HEK293 (cell line): ENCODE data around the gene RAB8A.

Source experiments
- CTCF ChIA-PET: fragments of 350-600 bp; formaldehyde crosslinking; extraction: SDS; loops from one replicate; lab custom pipeline; 2021; ENCODE audit warnings: antibody characterized with exemption; lab: Yijun Ruan, JAX
- POLR2A ChIA-PET: fragments of 300-600 bp; formaldehyde crosslinking; extraction: SDS; loops from one replicate; lab custom pipeline; 2020; ENCODE audit warnings: antibody characterized with exemption, inconsistent platforms; lab: Yijun Ruan, JAX
- H3K27ac ChIP-seq: fragments of 200-500 bp; sonication (Bioruptor generic); 2 replicates; pipeline ENCODE4 v1.5.1; 2014; ENCODE audit warnings: low read depth, low read length, control low read depth, inconsistent platforms; ENCODE audit errors: extremely low read depth
- H3K36me3 ChIP-seq, 2 experiments: fragments of 200-500 bp in 1 of 2; sonication (Bioruptor generic) in 1 of 2; 1 replicate in 1 of 2; 2 replicates in 1 of 2; pipeline ENCODE4 v1.5.1; 2014 to 2017; ENCODE audit warnings: inconsistent platforms in 2 of 2, low read length in 2 of 2; ENCODE audit not compliant: control insufficient read depth in 2 of 2, insufficient read depth in 1 of 2
- H3K4me1 ChIP-seq: fragments of 200-500 bp; sonication (Bioruptor generic); 2 replicates; pipeline ENCODE4 v1.5.1; 2014; ENCODE audit warnings: mild to moderate bottlenecking, low read length, inconsistent platforms; ENCODE audit not compliant: control insufficient read depth, insufficient read depth
- H3K4me3 ChIP-seq: 2 replicates; pipeline ENCODE4 v1.5.1; 2011; ENCODE audit warnings: low read depth, mild to moderate bottlenecking, control low read depth, low read length, moderate library complexity
- H3K9me3 ChIP-seq: fragments of 200-500 bp; sonication (Bioruptor generic); 2 replicates; pipeline ENCODE4 v1.5.1; 2014; ENCODE audit warnings: low read depth, low read length, inconsistent platforms; ENCODE audit not compliant: control insufficient read depth, insufficient read depth
- HOXD13 ChIP-seq: sonication (generic); formaldehyde crosslinking; IDR thresholded peaks from 2 replicates; pipeline ENCODE4 v1.8.0; 2022; ENCODE audit warnings: missing genetic modification reagents, borderline replicate concordance
- MZF1 ChIP-seq: fragments of 450-650 bp; formaldehyde crosslinking; IDR thresholded peaks from 2 replicates; pipeline ENCODE4 v1.5.1; 2017; ENCODE audit warnings: missing biosample characterization, missing genetic modification characterization, borderline replicate concordance
- YY1 ChIP-seq: fragments of 450-650 bp; formaldehyde crosslinking; IDR thresholded peaks from 2 replicates; pipeline ENCODE4 v1.5.1; 2018; ENCODE audit warnings: missing biosample characterization, missing genetic modification characterization
- ZNF23 ChIP-seq: fragments of 450-650 bp; formaldehyde crosslinking; IDR thresholded peaks from 2 replicates; pipeline ENCODE4 v1.5.1; 2016; ENCODE audit warnings: missing biosample characterization, missing genetic modification characterization, borderline replicate concordance
- ZNF24 ChIP-seq: fragments of 450-650 bp; formaldehyde crosslinking; IDR thresholded peaks from 2 replicates; pipeline ENCODE4 v1.5.1; 2016; ENCODE audit warnings: missing biosample characterization, missing genetic modification characterization
- ZNF501 ChIP-seq: fragments of 450-650 bp; formaldehyde crosslinking; IDR thresholded peaks from 2 replicates; pipeline ENCODE4 v1.5.1; 2016; ENCODE audit warnings: missing biosample characterization, missing genetic modification characterization
- ZNF529 ChIP-seq: fragments of 450-650 bp; formaldehyde crosslinking; IDR thresholded peaks from 2 replicates; pipeline ENCODE4 v1.5.1; 2017; ENCODE audit warnings: missing genetic modification characterization, missing biosample characterization; ENCODE audit not compliant: insufficient replicate concordance
- ZNF624 ChIP-seq: fragments of 450-650 bp; formaldehyde crosslinking; IDR thresholded peaks from 2 replicates; pipeline ENCODE4 v1.5.1; 2017; ENCODE audit warnings: missing biosample characterization, missing genetic modification characterization
- ZNF660 ChIP-seq: fragments of 450-650 bp; IDR thresholded peaks from 2 replicates; pipeline ENCODE4 v1.5.1; 2018; ENCODE audit warnings: missing biosample characterization, mild to moderate bottlenecking, missing genetic modification characterization
- ZNF664 ChIP-seq: fragments of 450-650 bp; formaldehyde crosslinking; IDR thresholded peaks from 2 replicates; pipeline ENCODE4 v1.5.1; 2016; ENCODE audit warnings: missing biosample characterization, missing genetic modification characterization
- ZNF701 ChIP-seq: fragments of 450-650 bp; formaldehyde crosslinking; IDR thresholded peaks from 2 replicates; pipeline ENCODE4 v1.5.1; 2016; ENCODE audit warnings: missing biosample characterization, missing genetic modification characterization
- ZNF707 ChIP-seq: fragments of 450-650 bp; formaldehyde crosslinking; IDR thresholded peaks from 2 replicates; pipeline ENCODE4 v1.5.1; 2016; ENCODE audit warnings: missing biosample characterization, missing genetic modification characterization
- TF ChIP-seq, protein P1 (sequence below): fragments of 450-650 bp; formaldehyde crosslinking; IDR thresholded peaks from 2 replicates; pipeline ENCODE4 v1.5.1; 2016; ENCODE audit warnings: missing biosample characterization, missing genetic modification characterization
- TF ChIP-seq, protein P2 (sequence below): fragments of 450-650 bp; formaldehyde crosslinking; IDR thresholded peaks from 2 replicates; pipeline ENCODE4 v1.5.1; 2016; ENCODE audit warnings: missing biosample characterization, missing genetic modification characterization
- TF ChIP-seq, protein P3 (sequence below): fragments of 450-650 bp; formaldehyde crosslinking; IDR thresholded peaks from 2 replicates; pipeline ENCODE4 v1.5.1; 2016; ENCODE audit warnings: missing biosample characterization, missing genetic modification characterization
- TF ChIP-seq, protein P4 (sequence below): fragments of 450-650 bp; formaldehyde crosslinking; IDR thresholded peaks from 2 replicates; pipeline ENCODE4 v1.5.1; 2016; ENCODE audit warnings: missing biosample characterization, missing genetic modification characterization

RAB8A gene

DNA sequence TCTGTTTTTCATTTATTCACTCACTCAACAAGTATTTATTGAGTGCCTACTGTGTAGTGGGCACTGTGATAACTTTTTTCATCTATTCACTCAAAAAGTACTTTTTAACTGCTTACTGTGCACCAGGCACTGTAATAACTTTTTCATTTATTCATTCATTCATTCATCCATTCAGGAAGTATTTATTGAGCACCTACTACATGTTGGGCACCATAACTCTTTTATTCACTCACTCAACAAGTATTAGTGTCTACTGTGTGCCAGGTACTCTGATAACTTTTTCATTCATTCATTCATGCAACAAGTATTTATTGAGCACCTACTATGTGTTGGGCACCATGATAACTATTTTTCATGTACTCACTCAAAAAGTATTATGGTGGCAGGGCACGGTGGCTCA is 54.7 kb downstream of the RAB8A start:
- Histone ChIP-seq H3K9me3 (no peaks in the 10 kb centered on the region), H3K4me3 (no peak overlapping the region), H3K36me3 (no peaks in the 10 kb centered on the region), H3K4me1 (no peaks in the 10 kb centered on the region), H3K27ac (no peak overlapping the region)
- TF ChIP-seq ZNF664 (tag by site-specific recombination): peak; percentile 83
- TF ChIP-seq ZNF24: 0 out of 2 replicates have a peak, but pooled peaks have one; percentile 29
- TF ChIP-seq, protein P1, sequence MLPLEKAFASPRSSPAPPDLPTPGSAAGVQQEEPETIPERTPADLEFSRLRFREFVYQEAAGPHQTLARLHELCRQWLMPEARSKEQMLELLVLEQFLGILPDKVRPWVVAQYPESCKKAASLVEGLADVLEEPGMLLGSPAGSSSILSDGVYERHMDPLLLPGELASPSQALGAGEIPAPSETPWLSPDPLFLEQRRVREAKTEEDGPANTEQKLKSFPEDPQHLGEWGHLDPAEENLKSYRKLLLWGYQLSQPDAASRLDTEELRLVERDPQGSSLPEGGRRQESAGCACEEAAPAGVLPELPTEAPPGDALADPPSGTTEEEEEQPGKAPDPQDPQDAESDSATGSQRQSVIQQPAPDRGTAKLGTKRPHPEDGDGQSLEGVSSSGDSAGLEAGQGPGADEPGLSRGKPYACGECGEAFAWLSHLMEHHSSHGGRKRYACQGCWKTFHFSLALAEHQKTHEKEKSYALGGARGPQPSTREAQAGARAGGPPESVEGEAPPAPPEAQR (tag by site-specific recombination): no peak
- CTCF ChIA-PET: no interaction called here
- POLR2A ChIA-PET: no interaction called here

DNA sequence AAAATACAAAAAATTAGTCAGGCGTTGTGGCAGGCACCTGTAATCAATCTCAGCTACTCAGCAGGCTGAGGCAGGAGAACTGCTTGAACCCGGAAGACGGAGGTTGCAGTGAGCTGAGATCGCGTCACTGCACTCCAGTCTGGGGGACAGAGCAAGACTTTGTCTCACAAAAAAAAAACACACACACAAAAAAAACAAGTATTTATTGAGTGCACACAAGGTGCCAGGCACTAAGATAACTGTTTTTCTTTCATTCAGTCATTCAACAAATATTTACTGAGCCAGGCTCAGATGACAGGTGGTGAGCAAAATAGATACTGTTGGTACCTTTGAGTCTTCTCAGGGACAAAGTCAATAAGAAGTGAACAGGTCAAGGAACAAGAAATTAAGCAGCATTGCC is 55.4 kb downstream of the RAB8A start:
- TF ChIP-seq ZNF501 (no peak), YY1 (no peak), ZNF624 (no peak), ZNF23 (tag by site-specific recombination) (no peak), MZF1 (tag by site-specific recombination) (no peak), ZNF701 (tag by site-specific recombination) (no peak), HOXD13 (CRISPR knock-in tag) (no peak), ZNF660 (no peak), ZNF707 (tag by site-specific recombination) (no peak), ZNF529 (no peak)
- TF ChIP-seq, protein P2, sequence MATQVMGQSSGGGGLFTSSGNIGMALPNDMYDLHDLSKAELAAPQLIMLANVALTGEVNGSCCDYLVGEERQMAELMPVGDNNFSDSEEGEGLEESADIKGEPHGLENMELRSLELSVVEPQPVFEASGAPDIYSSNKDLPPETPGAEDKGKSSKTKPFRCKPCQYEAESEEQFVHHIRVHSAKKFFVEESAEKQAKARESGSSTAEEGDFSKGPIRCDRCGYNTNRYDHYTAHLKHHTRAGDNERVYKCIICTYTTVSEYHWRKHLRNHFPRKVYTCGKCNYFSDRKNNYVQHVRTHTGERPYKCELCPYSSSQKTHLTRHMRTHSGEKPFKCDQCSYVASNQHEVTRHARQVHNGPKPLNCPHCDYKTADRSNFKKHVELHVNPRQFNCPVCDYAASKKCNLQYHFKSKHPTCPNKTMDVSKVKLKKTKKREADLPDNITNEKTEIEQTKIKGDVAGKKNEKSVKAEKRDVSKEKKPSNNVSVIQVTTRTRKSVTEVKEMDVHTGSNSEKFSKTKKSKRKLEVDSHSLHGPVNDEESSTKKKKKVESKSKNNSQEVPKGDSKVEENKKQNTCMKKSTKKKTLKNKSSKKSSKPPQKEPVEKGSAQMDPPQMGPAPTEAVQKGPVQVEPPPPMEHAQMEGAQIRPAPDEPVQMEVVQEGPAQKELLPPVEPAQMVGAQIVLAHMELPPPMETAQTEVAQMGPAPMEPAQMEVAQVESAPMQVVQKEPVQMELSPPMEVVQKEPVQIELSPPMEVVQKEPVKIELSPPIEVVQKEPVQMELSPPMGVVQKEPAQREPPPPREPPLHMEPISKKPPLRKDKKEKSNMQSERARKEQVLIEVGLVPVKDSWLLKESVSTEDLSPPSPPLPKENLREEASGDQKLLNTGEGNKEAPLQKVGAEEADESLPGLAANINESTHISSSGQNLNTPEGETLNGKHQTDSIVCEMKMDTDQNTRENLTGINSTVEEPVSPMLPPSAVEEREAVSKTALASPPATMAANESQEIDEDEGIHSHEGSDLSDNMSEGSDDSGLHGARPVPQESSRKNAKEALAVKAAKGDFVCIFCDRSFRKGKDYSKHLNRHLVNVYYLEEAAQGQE (tag by site-specific recombination): no peak
- TF ChIP-seq, protein P3, sequence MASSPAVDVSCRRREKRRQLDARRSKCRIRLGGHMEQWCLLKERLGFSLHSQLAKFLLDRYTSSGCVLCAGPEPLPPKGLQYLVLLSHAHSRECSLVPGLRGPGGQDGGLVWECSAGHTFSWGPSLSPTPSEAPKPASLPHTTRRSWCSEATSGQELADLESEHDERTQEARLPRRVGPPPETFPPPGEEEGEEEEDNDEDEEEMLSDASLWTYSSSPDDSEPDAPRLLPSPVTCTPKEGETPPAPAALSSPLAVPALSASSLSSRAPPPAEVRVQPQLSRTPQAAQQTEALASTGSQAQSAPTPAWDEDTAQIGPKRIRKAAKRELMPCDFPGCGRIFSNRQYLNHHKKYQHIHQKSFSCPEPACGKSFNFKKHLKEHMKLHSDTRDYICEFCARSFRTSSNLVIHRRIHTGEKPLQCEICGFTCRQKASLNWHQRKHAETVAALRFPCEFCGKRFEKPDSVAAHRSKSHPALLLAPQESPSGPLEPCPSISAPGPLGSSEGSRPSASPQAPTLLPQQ (tag by site-specific recombination): no peak
- TF ChIP-seq, protein P4, sequence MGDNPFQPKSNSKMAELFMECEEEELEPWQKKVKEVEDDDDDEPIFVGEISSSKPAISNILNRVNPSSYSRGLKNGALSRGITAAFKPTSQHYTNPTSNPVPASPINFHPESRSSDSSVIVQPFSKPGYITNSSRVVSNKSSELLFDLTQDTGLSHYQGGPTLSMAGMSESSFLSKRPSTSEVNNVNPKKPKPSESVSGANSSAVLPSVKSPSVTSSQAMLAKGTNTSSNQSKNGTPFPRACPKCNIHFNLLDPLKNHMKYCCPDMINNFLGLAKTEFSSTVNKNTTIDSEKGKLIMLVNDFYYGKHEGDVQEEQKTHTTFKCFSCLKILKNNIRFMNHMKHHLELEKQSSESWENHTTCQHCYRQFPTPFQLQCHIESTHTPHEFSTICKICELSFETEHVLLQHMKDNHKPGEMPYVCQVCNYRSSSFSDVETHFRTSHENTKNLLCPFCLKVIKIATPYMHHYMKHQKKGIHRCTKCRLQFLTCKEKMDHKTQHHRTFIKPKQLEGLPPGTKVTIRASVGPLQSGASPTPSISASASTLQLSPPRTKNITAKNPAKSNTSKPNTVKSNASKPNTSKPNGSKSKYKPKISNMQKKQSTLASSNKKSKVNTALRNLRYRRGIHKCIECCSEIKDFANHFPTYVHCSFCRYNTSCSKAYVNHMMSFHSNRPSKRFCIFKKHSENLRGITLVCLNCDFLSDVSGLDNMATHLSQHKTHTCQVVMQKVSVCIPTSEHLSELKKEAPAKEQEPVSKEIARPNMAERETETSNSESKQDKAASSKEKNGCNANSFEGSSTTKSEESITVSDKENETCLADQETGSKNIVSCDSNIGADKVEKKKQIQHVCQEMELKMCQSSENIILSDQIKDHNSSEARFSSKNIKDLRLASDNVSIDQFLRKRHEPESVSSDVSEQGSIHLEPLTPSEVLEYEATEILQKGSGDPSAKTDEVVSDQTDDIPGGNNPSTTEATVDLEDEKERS (tag by site-specific recombination): no peak
- TF ChIP-seq, all 188 proteins: peak for 0
- H3K27ac ChIP-seq: no peak overlapping the region
- CTCF ChIA-PET: no interaction called here
- H3K9me3 ChIP-seq: no peaks in the 10 kb centered on the region
- POLR2A ChIA-PET: no interaction called here
- H3K36me3 ChIP-seq: no peaks in the 10 kb centered on the region
- no peak overlapping the region for H3K4me3 ChIP-seq
- H3K4me1 ChIP-seq: no peaks in the 10 kb centered on the region
